GM08714 (cell line): Measurements from ENCODE around the gene RIN3.
A peak's percentile ranks its signal among the peaks of the same experiment; 100 is the strongest.

ENCODE experiments used
- H3K4me3 ChIP-seq: fragments of 200-500 bp; sonication (Bioruptor generic); 2 replicates; pipeline ENCODE4 v1.5.1; 2014; ENCODE audit warnings: mild to moderate bottlenecking, low read length, inconsistent platforms
- ZNF274 ChIP-seq: IDR thresholded peaks from 2 replicates; pipeline ENCODE4 v1.6.1; 2012; ENCODE audit warnings: mild to moderate bottlenecking, low read depth, low read length

The RIN3 gene

DNA sequence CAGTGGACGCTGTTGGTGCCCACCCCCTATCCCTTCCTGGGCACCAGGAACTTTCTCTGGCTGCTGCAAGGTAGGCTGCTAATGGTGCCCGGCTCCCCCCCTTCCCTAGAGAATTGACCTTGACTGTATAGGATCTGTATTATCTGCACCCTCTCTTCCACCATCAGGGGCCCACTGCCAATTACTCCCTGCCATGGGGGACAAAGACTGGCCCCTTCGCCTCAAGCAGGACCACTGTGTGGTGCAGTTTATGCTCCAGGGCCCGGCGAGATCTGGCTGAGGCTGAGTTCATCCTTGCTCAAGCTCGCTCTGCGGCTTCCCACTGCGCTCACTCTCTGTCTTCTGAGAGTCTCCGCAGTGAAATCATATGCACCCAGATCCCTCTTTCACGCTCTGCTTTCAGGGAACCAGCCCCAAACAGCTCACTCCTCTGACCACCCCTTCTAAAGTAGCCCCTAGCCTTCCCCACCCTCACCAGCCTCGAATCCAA, 139.6 kb downstream of the RIN3 start:
- TF ChIP-seq ZNF274 = no peak
- peak overlapping the region; percentile 64; the same call in 1 of the 2 replicates for H3K4me3 ChIP-seq

DNA sequence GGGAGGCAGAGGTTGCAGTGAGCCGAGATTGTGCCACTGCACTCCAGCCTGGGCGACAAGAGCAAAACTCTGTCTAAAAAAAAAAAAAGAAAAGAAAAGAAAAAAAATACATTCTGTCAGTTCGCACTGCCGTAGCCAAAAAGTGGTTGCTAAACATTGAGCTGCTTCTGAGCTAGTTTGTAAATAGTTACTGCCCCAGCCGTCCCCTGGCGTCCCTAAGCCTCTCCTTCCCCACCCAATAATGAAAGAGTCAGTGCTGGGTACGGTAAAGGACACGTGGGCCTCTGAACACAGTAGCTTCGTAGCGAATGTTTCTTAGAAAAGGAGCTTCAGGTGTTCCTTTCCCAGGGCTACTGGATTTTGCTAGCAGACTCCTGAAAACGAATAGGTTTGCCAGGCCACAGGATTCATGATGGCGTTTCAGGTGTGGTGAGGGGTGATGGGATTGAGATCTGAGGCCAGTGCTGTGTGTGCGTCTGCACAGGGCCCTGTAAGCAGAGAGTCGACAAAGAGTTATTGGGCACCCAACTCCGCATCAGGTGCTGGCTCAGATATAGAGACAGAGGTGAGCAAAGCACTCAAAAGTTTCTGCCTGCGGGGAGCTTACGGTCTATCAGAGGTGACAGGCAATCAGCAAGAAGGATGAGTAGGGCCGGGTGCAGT, 140.8 kb downstream of the RIN3 start:
- TF ChIP-seq ZNF274 = no peak
- H3K4me3 ChIP-seq = peak overlapping the region; percentile 25; the same call in 1 of the 2 replicates

DNA sequence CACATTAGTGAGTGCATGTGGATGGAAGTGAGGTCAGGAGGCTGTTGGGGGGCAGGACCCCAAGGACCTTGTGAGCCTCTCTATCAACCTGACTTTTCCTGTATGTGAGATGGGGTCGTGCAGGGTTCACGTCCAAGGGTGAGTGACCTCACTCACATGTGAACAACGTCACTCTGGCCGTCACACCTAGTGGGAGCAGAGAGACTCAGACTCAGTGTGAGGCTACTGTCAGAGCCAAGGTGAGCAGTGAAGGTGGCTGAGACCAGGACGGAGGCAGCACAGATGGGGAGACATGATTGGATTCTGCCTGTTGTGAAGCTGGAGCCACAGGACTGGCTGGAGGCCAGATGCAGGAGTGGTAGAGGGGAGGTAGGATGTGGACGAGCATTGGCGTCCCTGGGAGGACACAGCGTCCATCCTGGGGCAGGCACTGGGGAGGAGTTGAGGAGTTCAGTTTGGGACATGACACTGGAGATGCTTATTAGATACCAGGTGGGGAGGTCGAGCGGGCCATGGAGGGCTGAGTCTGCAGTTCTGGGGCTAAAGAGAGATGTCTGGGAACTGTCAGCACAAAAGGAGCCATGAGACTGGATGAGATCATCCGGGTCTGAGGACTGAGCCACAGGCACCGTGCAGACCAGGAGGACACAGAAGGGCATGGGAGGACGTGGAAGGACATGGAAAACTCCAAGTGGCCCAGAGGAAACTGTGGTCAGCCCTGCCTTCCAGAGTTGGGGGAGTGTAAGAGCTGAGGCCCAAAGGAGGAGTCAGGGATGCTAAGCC, 142.0 kb downstream of the RIN3 start:
- no peak overlapping the region; the same call in 1 of the 2 replicates for H3K4me3 ChIP-seq
- TF ChIP-seq ZNF274 = no peak

DNA sequence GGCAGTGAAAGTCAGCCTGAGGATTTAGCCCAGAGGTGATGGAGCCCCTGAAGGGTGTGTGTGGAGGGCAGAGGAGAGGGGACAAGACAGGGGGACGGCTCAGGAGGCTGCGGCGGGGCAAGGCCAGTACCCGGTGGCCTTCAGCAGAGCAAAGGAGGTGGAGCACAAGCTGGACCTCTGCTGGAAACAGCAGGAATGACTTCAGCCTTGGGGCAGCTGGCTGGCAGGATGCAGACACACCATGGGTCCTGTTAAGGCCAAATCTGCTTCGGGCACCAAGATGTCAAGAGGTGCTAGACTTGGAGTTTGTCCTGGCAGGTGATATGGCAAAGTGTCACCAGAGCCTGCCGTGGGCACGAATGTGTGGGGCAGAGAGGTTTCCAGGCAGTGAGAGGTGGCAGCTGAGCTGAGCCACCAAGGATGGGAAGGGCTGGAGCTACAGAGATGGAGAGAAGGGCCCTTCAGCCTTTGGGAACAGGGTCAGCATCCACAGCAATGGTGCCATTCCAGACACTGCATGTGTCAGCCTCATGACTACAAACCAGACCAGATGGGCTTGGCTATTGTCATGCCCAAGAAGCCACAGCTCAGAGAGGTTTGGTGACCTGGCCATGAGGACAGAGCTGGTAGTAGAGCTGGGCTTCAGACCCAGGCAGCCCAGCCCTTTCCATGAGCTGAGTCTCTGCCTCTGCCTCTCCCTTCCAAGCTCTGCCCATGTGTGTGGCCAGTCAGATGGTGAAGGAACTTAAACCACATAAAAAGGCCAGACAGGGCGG, 142.9 kb downstream of the RIN3 start:
- no peak for TF ChIP-seq ZNF274
- no peak overlapping the region for H3K4me3 ChIP-seq

DNA sequence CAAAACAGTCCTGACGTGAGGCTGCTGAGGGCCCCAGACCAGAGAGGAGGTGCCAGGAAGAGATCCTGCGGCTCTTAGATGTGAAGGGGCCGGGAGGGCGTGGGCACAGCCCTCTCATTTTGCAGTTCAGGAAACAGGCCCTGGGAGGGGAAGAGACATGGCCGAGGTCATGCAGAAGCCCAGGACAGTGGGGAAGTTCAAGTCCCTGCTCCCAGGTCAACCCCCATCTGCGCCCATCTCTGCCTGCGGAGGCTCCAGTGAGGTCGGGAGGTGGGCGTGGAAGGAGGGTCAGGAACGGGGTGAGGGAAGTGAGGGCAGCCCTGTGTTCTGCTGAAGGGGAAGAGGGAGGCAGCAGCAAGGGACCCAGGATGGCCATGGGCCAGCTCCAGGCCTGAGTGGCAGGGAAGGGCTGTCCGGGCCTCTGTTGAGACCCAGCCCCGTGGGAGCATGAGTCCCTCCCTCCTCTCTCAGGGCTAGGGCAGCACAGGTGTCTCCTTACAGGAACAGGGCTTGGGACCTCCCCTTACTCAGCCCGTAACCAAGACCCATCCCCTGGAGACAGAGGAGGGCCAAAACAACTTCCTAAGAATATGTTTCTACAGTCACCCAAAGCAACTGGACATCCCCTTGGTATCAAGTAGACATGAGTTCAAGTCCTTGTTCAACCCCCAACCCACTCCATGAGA, 144.0 kb downstream of the RIN3 start:
- no peak overlapping the region for H3K4me3 ChIP-seq
- no peak for TF ChIP-seq ZNF274

DNA sequence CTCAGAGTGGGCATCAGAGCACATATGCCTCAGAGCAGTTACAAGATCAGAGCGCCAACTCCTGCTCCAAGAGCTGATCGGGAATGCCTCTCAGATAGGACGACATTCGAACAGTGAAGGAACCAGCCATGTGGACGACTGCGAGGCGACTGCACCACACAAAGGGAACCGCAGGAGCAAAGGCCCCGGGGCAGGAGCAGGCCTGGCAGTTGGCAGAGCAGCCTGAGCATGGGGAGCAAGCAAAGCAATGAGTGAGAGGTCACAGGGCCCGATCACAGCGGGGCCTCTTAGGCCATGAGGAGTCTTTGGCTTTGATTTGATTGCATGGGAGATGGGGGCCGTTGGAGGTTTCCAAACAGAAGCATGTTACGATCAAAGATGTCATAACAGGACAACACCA, 144.6 kb downstream of the RIN3 start:
- no peak overlapping the region for H3K4me3 ChIP-seq
- TF ChIP-seq ZNF274 = no peak

DNA sequence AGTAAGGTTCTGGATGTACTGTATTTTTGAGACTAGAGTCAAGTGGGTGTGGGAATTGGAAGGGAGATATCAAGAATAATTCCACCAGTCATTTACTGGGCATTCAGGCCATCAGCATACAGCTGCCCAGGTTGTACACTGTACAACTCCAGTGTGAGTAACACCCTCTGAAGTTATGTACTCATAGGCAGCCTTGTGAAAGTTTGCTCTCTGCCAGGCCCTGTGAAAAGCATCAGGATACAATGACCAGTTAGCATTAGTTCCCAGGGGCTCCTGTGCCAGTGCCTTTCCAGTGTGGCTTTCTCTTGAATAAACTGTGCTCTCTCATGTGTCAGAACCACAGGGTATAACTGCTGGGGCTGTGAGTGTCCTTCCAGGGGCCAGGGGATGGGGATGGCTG, 145.1 kb downstream of the RIN3 start:
- TF ChIP-seq ZNF274 = no peak
- no peak overlapping the region for H3K4me3 ChIP-seq

DNA sequence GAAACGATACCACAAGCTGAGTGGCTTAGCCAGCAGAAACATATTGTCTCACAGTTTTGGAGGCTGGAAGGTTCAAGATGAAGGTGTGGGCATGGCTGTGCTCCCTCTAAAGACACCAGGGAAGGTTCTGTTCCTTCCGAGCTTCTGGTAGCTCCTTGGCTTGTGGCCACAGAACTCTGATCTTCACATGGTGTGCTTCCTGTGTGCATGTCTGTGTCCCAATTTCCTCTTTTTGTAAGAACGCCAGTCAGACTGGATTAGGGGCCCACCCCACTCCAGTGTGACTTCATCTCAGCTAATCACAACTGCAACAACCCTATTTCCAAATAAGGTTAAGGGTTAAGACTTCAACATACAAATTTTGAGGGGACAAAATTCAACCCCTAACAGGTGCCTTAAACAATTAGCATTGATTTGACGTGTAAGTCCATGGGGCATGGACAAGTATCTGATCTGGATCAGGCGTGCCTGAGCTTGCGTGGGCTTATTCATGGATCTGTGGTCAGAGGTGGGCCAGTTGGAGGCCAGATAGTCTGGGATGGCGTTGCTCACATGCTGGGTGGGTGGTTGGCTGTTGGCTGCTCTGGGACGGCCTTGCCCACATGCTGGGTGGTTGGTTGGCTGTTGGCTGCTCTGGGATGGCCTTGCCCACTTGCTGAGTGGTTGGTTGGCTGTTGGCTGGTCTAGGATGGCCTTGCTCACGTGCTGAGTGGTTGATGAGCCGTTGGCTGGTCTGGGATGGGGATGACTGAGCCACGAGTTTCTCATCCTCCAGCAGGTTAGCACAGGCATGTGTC, 146.4 kb downstream of the RIN3 start:
- H3K4me3 ChIP-seq = no peak overlapping the region
- no peak for TF ChIP-seq ZNF274

DNA sequence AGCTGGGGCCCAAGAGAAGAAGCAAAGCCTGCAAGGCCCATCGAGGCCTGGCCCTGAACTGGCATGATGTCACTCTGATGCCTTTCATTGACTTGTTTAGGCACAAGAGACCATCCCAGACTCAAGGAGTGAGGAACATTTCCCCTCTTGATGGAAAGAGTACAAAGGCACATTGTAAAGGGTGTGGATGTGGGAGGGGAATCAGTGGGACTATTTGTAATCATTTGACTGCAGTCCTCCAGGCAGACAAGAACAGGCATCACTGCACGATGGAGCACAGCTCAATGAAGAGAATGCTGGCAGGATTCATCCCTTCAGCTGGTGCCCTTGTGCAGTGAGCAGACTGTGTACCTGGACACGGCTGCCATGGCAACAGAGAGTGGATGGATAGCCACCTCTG, 147.0 kb downstream of the RIN3 start:
- no peak for TF ChIP-seq ZNF274
- no peak overlapping the region for H3K4me3 ChIP-seq

DNA sequence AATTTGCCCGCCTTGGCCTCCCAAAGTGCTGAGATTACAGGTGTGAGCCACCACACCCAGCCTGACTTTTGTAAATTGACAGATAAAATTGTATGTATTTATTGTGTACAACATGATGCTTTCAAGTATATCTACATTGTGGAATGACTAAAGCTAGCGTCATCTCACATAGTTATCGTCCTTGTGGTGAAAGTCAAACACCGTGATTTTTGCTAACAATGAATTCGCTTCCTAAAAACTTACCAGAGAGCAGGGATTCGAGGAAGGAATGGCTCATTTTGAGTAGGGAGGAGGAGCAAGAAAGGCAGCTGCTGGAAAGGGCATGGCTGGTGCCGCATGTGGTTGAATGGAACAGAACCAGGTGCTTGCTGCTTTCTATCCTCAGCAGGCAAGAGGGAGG, 149.5 kb downstream of the RIN3 start:
- H3K4me3 ChIP-seq = no peak overlapping the region
- TF ChIP-seq ZNF274 = no peak

DNA sequence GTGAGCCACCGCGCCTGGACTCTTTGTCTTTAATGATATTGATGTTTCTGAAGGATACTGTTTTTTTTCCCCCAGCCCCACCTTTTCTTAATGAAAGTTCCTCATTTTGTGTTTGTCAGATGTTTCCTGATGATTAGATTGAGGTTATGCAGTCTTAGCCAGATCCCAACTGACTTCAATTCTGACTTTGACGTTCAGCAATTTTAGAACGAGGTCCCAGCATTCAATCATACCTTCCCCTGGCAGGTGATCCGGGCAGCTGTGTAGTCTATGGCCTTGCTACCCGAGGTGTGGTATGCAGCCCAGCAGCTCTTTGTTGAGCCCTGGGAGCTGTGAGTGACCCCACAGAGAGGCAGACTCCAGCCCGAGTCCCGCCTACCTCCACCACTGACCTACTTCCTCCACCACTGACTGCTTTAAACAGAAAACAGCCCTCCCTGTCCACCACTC, 152.1 kb downstream of the RIN3 start:
- no peak overlapping the region; the same call in 1 of the 2 replicates for H3K4me3 ChIP-seq
- TF ChIP-seq ZNF274 = no peak

DNA sequence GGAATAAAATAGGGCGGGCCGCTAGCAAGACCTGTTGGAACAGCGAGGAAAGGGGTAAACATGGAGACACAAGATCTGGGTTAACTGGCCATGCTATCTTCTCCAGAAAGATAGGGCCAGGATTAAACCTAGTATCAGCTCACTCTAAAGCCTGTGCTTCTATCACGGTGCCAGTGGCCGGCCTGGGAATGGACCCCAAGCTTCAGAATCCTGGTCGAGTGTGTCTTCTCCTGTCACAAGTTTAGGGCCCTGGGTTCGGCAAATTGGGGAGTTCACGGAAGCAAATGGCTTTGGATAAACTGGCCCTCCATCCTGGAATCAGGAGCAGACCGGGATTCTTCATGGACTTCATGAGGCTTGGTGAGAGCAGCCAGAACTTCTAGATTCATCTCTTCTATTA, 152.7 kb downstream of the RIN3 start:
- TF ChIP-seq ZNF274 = no peak
- H3K4me3 ChIP-seq = no peak overlapping the region
